ENCODE data around the gene MLN. TPM values are rescaled to one million over a fixed set of nuclear protein-coding genes. Genes with fewer than 3 reads are reported as not detected.

MLN gene
- total RNA-seq, 4 donors from 2014 or later, result not detected

- peaks cover 0 to 44% (median 0%) of the 10 kb centered on the region in 4 donors for H3K27me3 ChIP-seq
- WGBS, 2 donors, result 82 to 87% methylated on average over 9 to 17 of the region's 21 CpGs
- TF ChIP-seq POLR2A (IDR thresholded peaks at IDR 0.05) (no peak), CTCF (IDR thresholded peaks at IDR 0.05) (no peak)
- intact Hi-C loops (cut with DNase I), result no loop called here
- peaks cover 0 to 18% (median 9%) of the 10 kb centered on the region in 3 donors for H3K4me1 ChIP-seq
- H3K27ac ChIP-seq, result no peak overlapping the region
- no peaks in the 10 kb centered on the region for H3K9me3 ChIP-seq
- DNase-seq, result no peak
- no peaks in the 10 kb centered on the region for H3K36me3 ChIP-seq
- H3K4me3 ChIP-seq, result no peak overlapping the region
Observed at GRCh38 chr6:33830635-33831240, 26.9 kb upstream of the MLN start.

- no peaks in the 10 kb centered on the region for H3K36me3 ChIP-seq
- TF ChIP-seq CTCF (IDR thresholded peaks at IDR 0.05) (no peak), POLR2A (IDR thresholded peaks at IDR 0.05) (no peak)
- peaks cover 0 to 38% (median 0%) of the 10 kb centered on the region in 4 donors for H3K27me3 ChIP-seq
- DNase-seq, result no peak
- no peak overlapping the region for H3K4me3 ChIP-seq
- no peaks in the 10 kb centered on the region for H3K9me3 ChIP-seq
- peaks cover 0 to 6% (median 0%) of the 10 kb centered on the region in 3 donors for H3K4me1 ChIP-seq
- 68 to 72% methylated on average over 12 to 13 of the region's 15 CpGs for WGBS, 2 donors
- no peak overlapping the region for H3K27ac ChIP-seq
- intact Hi-C loops (cut with DNase I), result no loop called here
Observed at GRCh38 chr6:33828764-33829731, 25.2 kb upstream of the MLN start.

GRCh38 chr6:33828452-33828763 lies 24.6 kb upstream of the MLN start:
- intact Hi-C loops (cut with DNase I), result no loop called here
- H3K9me3 ChIP-seq, result no peaks in the 10 kb centered on the region
- DNase-seq, result no peak
- 13 to 33% methylated on average over 1 of the region's 4 CpGs for WGBS, 2 donors
- TF ChIP-seq POLR2A (IDR thresholded peaks at IDR 0.05) (no peak), CTCF (IDR thresholded peaks at IDR 0.05) (no peak)
- H3K36me3 ChIP-seq, result no peaks in the 10 kb centered on the region
- no peak overlapping the region for H3K4me3 ChIP-seq
- no peak overlapping the region for H3K27ac ChIP-seq
- H3K4me1 ChIP-seq, result no peaks in the 10 kb centered on the region
- peaks cover 0 to 42% (median 0%) of the 10 kb centered on the region in 4 donors for H3K27me3 ChIP-seq

GRCh38 chr6:33827546-33828451 lies 24.0 kb upstream of the MLN start:
- 76 to 84% methylated on average over 4 to 11 of the region's 14 CpGs for WGBS, 2 donors

More at GRCh38 chr6:33827546-33828451, 24.0 kb upstream of the MLN start:
- no peak for DNase-seq
- Histone ChIP-seq H3K4me3 (no peak overlapping the region), H3K27ac (no peak overlapping the region), H3K27me3 (peaks cover 0 to 45% (median 0%) of the 10 kb centered on the region in 4 donors), H3K36me3 (no peaks in the 10 kb centered on the region), H3K9me3 (no peaks in the 10 kb centered on the region), H3K4me1 (no peaks in the 10 kb centered on the region)
- TF ChIP-seq POLR2A (IDR thresholded peaks at IDR 0.05), result no peak
- TF ChIP-seq CTCF (IDR thresholded peaks at IDR 0.05), result no peak
- intact Hi-C loops (cut with DNase I), result no loop called here

All from esophagus squamous epithelium (tissue), 5 donors.